Astrocyte (in vitro differentiated cells and primary cell): ENCODE data around the gene ATP4B.

Source experiments
- EZH2 ChIP-seq: IDR thresholded peaks from 2 replicates; pipeline ENCODE4 v1.6.1; 2012; ENCODE audit warnings: mild to moderate bottlenecking, low read length, inconsistent platforms; ENCODE audit not compliant: insufficient read depth
- TF ChIP-seq, protein P1 (sequence below): IDR thresholded peaks from 2 replicates; pipeline ENCODE4 v1.5.1; 2011; ENCODE audit warnings: low read depth, mild to moderate bottlenecking, inconsistent platforms, low read length, moderate library complexity; ENCODE audit not compliant: insufficient read depth

DNA sequence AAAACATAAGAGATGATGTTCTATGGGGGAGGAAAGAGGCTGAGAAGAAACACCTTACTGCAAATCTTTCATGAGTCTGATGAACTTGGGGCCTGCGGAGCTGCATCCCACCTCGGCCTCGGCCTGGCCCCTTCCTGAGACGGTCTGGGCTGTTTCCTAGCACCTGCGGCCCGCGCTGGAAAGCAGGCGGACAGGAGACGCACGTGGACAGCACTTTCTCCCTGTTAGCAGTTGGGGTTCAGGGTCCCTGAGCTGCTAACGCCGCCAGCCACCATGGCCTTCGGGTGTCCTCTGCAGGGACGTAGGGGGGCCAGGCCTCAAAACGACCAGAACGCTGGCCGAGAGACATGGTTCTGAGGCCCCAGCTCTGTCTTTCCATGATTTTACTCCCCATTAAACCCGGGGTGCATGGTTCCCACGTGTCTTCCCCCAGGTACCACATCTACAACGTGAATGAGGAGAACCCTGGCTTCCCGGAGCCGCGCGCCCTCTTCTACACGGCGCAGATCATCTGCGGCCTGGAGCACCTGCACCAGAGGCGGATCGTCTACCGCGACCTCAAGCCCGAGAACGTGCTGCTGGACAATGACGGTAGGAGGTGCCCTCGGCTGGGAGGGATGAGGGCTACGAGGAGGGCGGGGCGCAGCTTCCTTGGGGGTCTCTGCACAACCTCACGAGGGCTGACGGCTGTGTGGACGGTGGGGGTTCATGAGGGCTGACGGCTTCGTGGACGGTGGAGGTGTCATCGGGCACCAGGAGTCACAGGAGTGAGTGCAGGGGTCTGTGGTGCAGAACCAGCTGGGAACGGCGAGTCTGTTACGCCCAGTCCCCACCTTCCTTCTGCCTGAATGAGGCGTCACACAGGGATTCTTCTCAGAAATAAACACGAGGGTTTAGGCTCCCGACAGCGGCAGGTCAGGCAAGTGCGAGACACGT is 13.3 kb upstream of the ATP4B start:
- TF ChIP-seq, protein P1, sequence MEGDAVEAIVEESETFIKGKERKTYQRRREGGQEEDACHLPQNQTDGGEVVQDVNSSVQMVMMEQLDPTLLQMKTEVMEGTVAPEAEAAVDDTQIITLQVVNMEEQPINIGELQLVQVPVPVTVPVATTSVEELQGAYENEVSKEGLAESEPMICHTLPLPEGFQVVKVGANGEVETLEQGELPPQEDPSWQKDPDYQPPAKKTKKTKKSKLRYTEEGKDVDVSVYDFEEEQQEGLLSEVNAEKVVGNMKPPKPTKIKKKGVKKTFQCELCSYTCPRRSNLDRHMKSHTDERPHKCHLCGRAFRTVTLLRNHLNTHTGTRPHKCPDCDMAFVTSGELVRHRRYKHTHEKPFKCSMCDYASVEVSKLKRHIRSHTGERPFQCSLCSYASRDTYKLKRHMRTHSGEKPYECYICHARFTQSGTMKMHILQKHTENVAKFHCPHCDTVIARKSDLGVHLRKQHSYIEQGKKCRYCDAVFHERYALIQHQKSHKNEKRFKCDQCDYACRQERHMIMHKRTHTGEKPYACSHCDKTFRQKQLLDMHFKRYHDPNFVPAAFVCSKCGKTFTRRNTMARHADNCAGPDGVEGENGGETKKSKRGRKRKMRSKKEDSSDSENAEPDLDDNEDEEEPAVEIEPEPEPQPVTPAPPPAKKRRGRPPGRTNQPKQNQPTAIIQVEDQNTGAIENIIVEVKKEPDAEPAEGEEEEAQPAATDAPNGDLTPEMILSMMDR: no peak
- TF ChIP-seq EZH2: no peak
